ENCODE measurements around the gene RASSF3.
"Not testable (repeated sequence)": the region's sequence is repeated elsewhere in the genome, so short reads cannot be mapped to it uniquely, and the experiment has no call there.

The RASSF3 gene

DNA sequence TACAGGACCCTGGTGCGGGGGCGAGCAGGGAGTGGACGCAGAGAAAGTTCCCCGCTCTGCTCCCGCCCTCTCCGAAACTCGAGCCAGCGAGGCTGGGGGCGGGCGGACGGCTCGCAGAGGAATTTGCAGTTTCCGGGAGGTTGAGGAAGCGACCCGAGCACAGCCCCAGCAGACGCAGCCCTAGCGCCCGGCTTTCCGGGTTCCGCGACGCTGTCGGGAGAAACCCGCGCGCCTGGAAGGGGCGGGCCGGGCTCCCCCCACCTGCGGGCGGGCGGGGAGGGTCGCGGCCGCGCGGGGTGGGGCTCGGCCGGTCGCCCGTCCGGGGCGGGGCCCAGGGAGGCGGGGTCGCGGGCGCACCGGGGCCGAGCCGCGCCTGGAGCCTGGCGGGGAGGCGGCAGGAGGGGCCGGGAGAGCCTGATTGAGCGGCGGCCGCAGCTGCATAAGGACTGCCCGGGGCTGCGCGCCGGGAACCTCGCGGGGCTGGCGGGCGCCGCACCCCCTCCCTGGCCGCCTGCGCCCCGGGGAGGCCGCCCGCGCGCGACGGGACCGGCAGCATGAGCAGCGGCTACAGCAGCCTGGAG, at the start of gene RASSF3:
RASSF3 (plus strand) TSS at position 417 of the 581 bp plus-strand sequence; CDS start at position 555, 138 bp downstream.
- DNase-seq, result peak; percentile 35

GRCh38 chr12:64561302-64562136, 48.8 kb upstream of the RASSF3 start:
- DNase-seq, result no peak

GRCh38 chr12:64566122-64566521, 44.2 kb upstream of the RASSF3 start:
- DNase-seq, result no peak

DNA sequence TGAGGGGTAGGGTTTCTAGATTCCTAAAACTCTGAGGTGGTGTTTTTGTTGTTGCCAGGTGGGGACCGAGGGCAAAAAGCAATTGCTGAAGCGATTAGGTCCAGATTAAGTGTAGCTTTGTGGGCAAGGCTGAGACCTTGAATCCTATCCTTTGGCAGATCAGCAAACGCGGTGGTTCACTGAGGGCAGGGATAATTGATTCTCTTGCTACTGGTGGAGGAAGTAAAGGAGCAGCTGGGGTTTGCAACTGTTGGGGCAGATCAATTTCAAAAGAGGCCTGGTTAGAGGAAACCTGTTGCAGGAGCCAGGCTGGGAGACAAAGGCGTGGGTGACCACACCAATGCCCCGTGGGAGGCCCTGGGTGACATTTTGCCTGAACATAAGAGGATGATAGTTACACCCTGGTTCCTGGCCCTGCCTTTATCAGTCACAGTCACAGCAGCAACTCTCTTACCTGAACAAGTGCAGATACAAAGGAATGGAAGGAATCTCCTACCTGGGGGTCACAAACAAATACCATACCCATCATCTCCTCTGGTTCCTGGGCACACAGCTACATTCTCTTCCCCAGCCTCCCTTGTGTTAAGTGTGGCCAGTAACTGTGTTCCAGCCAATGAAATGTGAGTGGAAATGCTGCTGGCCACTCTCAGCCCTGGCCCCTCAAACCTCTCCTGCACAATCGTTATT, 43.3 kb upstream of the RASSF3 start:
- DNase-seq, result peak; percentile 37

DNA sequence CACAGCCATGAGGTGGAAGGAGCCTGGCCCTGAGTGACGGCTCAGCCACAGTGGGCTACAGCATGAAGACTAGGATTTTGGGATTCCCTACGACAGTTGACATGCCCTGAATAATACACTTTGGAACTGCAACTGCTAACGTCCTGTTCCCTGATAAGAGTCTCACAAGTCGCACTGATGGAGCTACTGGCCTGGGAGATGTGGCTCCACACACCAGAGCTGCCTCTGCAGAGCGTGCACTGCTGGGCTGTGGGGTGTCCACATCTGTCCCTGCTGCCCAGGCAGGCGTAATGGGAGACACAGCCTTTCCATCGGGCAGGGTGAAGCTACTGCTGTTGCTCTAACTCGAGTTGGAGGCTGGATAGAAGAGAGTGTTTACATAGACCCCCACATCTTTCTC, 42.7 kb upstream of the RASSF3 start:
- DNase-seq, result no peak

- DNase-seq, result no peak
Measured at GRCh38 chr12:64568298-64568697, 42.0 kb upstream of the RASSF3 start.

- no peak for DNase-seq
Measured at GRCh38 chr12:64569923-64570691, 40.2 kb upstream of the RASSF3 start.

- DNase-seq, result no peak
Measured at GRCh38 chr12:64571411-64571810, 38.9 kb upstream of the RASSF3 start.

DNA sequence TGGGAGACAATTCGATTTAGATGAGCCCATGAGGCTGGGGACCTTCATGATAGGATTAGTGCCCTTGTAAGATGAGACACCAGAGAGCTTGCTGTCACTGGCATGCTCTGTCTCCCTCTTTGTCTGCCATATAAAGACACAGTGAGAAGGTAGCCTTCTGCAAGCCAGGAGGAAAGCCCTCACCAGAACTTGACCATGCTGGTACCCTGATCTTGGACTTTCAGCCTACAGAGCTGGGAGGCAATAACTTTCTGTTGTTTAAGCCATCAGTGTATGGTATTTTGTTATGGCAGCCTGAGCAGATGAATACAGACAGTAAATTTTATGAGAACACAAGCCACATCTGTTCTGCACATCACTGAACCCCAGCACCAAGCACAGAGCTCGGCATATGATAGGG, 38.1 kb upstream of the RASSF3 start:
- DNase-seq, result no peak

DNA sequence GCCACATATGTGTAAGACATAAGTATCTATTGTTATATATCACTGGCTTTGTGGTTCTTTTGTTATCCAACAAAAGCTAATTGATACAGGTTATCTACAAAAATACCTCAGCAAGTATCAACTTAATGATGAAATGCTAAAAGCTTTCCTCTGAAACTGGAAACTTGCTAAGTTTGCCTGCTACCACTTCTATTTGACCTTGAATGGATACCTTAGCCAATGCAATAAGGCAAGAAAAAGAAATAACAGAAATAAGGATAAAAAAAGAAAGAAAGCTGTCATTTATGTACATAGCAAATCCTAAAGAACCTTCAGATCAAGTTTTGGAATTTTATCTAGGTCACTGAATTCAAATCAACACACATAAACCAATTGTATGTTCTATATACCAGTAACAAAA, 35.5 kb upstream of the RASSF3 start:
- DNase-seq, result no peak

DNA sequence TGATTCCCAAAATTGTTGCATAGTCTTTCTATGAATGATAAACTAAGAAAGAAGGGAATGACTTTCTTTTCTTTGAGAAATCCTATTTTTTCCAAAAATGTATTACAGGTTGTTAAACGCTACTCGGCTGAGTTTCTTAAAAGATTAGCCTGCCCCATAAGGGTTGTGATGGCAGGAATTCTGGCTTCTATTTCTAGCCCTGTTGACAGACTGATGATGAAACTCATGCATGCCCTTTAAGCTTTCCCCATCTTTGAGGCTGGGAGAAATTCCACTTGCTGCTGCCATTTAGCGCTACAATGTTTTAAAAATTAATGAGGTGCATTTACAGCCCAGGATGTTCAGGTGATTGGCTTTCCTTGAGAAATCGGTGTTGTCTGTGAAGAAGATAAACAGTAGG, 33.2 kb upstream of the RASSF3 start:
- no peak for DNase-seq

GRCh38 chr12:64578566-64578965, 31.7 kb upstream of the RASSF3 start:
- no peak for DNase-seq

- DNase-seq, result no peak
Measured at GRCh38 chr12:64580681-64581080, 29.6 kb upstream of the RASSF3 start.

- no peak for DNase-seq
Measured at GRCh38 chr12:64582114-64582513, 28.2 kb upstream of the RASSF3 start.

GRCh38 chr12:64582862-64583261, 27.4 kb upstream of the RASSF3 start:
- DNase-seq, result no peak

DNA sequence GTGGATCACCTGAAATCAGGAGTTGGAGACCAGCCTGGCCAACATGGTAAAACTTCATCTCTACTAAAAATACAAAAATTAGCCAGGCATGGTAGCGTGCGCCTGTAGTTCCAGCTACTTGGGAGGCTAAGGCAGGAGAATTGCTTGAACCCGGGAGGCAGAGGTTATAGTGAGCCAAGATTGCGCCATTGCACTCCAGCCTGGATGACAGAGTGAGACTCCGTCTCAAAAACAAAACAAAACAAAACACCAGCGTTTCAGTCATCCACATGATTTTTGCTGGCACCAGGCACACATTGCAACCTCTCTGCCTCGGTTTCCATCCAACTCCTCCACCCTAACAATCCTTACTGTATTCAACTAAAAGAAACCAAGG, 26.9 kb upstream of the RASSF3 start:
- not testable (repeated sequence) for DNase-seq

- DNase-seq, result no peak
Measured at GRCh38 chr12:64583771-64584421, 26.4 kb upstream of the RASSF3 start.

DNA sequence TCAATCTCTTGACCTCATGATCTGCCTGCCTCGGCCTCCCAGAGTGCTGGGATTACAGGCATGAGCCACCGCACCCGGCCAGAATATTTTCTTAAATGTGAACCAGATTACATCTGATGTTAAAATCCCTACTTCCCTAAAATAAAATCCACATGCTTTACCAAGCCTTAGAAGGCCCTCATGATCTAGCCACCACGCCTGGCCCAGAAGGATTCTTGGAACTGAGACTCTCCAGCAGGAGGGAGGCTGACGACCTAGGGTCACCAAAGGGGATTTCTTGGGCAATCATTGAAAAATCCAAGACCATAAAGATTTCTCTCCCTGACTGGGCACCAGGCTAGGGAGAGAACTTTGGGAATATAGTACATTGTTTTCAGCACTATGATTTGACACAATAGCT, 25.2 kb upstream of the RASSF3 start:
- DNase-seq, result no peak

DNA sequence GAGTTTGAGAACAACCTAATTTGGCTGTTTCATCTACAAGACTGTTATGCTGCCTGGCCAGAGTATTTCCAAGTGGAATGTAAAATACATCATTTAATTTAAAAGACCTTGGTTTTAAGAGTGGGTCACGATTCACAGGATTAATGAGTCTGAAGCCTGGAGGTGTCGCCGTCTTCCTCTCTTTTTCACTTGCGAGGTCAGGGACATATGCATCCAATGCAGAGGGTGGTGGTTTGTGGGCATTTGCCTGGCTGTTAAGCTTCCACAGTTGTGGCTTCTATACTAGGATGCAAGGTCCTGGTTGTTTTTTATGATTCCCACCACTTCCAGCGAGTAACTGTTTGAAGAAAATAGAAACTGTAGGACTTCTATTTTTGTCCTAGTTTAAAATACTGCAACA, 22.8 kb upstream of the RASSF3 start:
- no peak for DNase-seq

DNA sequence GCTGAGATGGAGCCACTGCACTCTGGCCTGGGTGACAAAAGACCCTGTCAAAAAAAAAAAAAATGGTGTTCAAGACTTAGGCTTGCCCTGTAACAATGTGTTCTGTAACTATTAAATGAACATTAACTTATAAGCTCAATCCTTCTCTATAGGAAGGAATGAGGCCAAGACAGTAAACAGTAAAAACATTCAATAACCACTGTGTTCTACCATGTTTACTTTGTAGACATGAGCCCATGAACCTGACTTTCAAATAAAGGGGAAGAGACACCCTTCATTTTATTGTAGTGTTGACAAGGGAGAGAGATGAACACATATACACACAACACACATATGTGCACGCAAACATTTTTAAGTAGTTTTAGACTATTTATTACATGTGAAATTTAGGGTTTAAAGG, 20.1 kb upstream of the RASSF3 start:
- no peak for DNase-seq

DNA sequence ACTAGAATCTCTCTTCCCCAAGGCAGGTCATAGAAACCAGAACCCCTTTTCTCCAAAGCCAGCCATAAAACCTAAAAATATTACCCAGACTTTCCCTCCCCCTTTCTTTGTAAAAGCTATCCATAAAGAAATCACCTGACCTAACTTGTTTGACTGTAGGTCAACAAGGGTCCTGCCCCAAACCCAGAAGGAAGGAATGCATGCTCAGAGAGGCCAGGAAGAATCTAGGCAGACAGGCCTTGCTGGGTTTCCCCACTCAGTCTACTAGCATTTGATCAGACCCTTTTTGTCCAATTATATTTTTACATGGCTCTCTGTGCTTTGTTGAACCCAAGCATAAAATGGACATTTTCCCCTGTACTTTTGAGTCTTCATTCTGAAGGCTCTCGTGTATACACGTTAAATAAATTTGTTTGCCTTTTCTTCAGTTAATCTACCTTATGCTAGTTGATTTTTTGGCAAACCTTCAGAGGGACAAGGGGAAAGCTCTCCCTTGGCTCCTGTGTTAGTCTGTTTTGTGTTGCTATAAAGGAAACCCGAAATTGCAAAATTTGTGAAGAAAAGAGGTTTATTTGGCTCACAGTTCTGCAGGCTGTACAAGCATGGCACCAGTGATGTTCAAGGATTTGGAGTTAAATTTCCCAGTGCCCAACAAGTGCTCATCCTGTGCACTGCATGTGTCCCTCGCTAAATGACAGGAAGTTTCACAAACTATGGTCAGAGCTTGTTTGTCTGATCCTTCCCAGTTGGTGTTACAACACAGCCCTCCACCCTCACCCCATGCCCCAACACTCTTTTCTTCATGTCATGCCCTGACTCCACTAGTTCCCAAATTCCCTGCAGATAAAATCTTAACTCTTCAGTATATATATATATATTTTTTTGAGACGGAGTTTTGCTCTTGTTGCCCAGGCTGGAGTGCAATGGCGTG, 14.2 kb upstream of the RASSF3 start:
- DNase-seq, result no peak

DNA sequence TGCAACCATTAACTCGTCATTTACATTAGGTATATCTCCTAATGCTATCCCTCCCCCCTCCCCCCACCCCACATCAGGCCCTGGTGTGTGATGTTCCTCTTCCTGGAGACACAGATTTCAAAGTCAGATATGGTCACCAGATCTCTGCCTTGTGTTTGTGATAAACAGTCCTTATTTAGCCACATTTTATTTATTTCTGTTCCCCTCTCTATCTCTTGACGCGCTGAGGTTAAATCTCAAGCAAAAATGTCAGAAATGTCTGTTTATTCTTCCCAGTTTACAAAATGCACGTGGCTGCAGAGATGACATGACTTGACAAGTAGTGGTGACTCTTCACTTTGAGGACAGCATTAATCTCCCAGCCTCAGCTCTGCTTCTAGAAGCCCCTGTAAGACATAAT, 11.5 kb upstream of the RASSF3 start:
- DNase-seq, result no peak

Measured in NCI-H2107 (cell line).